Measurements from ENCODE around the gene AMELY. TPM values are rescaled to one million over a fixed set of nuclear protein-coding genes. Genes with fewer than 3 reads are reported as not detected.

Gene AMELY, protein sequence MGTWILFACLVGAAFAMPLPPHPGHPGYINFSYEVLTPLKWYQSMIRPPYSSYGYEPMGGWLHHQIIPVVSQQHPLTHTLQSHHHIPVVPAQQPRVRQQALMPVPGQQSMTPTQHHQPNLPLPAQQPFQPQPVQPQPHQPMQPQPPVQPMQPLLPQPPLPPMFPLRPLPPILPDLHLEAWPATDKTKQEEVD
- total RNA-seq (not detected), polyA plus RNA-seq (not detected)
- long read RNA-seq, donor 1, result 0 reads
- long read RNA-seq, donor 2, result 0 reads
- long read RNA-seq, donor 3, result 0 reads
- long read RNA-seq, donor 4, result 0 reads
- long read RNA-seq, donor 5, result 0 reads

DNA sequence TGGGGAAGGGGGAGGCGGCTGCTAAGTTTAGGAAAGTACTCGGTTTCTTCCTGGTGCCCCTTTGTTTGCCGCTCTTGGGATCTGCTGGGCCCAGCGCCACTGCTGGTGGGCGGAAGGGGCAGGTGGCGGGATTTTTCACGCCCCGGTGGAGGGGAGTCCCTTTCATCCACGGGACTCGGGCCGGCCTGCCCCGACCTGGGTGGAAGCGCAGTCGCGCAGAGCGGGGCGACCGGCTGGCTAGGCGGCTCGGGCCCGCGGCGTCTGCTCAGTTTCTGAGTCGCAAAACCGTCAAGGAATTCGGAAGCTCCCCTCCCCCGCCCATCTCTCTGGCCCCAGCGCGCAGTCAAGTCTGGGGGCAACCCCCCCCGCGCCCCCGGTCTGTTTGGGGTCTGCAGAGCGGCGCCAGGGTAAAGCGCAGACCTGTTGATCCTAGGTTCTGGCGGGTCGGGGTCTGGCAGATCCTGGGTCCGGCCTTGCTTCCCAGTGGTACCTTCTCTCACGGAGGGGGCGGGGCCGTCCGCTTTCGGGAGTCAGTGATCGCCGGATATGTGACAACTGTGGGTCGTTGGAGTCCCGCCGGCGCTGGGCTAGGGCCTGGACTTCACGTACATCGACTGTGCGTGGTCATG is at the start of gene AMELY:
TSS of gene AMELY (minus strand) at position 500 of the 629 bp plus-strand sequence. CDS start 39,144 bp downstream, outside the sequence.
- no peaks in the 10 kb centered on the region for H3K27me3 ChIP-seq (ENCODE audit: control insufficient read depth in 3 of 3, insufficient read depth in 3 of 3, low read length in 2 of 3)
- H3K36me3 ChIP-seq (ENCODE audit: control insufficient read depth in 4 of 4, insufficient read depth in 4 of 4, low read length in 4 of 4), result no peaks in the 10 kb centered on the region
- no peak within 1 kb of the TSS for H3K9ac ChIP-seq (ENCODE audit: insufficient read depth in 1 of 2, low read length in 2 of 2)
- TF ChIP-seq, protein P1, sequence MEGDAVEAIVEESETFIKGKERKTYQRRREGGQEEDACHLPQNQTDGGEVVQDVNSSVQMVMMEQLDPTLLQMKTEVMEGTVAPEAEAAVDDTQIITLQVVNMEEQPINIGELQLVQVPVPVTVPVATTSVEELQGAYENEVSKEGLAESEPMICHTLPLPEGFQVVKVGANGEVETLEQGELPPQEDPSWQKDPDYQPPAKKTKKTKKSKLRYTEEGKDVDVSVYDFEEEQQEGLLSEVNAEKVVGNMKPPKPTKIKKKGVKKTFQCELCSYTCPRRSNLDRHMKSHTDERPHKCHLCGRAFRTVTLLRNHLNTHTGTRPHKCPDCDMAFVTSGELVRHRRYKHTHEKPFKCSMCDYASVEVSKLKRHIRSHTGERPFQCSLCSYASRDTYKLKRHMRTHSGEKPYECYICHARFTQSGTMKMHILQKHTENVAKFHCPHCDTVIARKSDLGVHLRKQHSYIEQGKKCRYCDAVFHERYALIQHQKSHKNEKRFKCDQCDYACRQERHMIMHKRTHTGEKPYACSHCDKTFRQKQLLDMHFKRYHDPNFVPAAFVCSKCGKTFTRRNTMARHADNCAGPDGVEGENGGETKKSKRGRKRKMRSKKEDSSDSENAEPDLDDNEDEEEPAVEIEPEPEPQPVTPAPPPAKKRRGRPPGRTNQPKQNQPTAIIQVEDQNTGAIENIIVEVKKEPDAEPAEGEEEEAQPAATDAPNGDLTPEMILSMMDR (IDR thresholded peaks at IDR 0.05; ENCODE audit: control extremely low read depth, extremely low read depth), result no peak
- no peak within 1 kb of the TSS for H3K4me3 ChIP-seq
- DNase-seq (peak in 1 of 3 donors; percentile 8), ATAC-seq (ENCODE audit: insufficient read depth, low FRiP score) (no peak)
- H3K27ac ChIP-seq (ENCODE audit: low read depth in 1 of 2, low read length in 1 of 2), result no peak within 1 kb of the TSS
- H3K9me3 ChIP-seq (ENCODE audit: control insufficient read depth in 4 of 4, insufficient read depth in 3 of 4, low read length in 3 of 4), result no peaks in the 10 kb centered on the region
- 2% methylated on average over 25 of the region's 52 CpGs; no CpG with 5 or more reads in 1 of the 2 donors for WGBS, 2 donors
- H3K4me1 ChIP-seq (ENCODE audit: control insufficient read depth in 5 of 5, insufficient read depth in 5 of 5, low read length in 5 of 5), result no peaks in the 10 kb centered on the region

DNA sequence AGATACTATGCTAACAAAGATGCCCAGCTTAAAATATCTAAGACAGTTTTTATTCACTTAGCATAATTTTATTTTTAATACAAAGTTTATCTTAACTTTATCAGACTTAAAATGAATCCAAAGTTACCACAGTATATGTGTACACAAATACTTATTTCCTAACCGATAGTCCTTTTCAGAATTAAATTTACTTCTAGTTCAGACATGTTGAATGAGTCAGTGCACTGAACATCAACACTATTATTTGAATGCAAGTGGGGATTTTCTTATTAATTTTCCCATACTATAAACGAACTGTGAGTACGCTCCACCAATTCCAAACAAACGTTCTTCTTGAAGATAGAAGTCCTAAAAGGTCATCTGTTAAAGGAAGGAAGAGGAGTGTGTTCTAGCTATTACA is 38.4 kb upstream of the AMELY start:
- no peaks in the 10 kb centered on the region for H3K4me1 ChIP-seq (ENCODE audit: control insufficient read depth in 5 of 5, insufficient read depth in 5 of 5, low read length in 5 of 5)
- ATAC-seq (ENCODE audit: insufficient read depth, low FRiP score), result no peak
- H3K27ac ChIP-seq (ENCODE audit: low read depth in 1 of 2, low read length in 1 of 2), result no peak overlapping the region
- H3K4me3 ChIP-seq, result no peak overlapping the region
- H3K36me3 ChIP-seq (ENCODE audit: control insufficient read depth in 4 of 4, insufficient read depth in 4 of 4, low read length in 4 of 4), result no peaks in the 10 kb centered on the region
- no peaks in the 10 kb centered on the region for H3K9me3 ChIP-seq (ENCODE audit: control insufficient read depth in 4 of 4, insufficient read depth in 3 of 4, low read length in 3 of 4)
- WGBS, 2 donors, result 73% methylated on average over 4 of the region's 4 CpGs; no CpG with 5 or more reads in 1 of the 2 donors
- H3K27me3 ChIP-seq (ENCODE audit: control insufficient read depth in 3 of 3, insufficient read depth in 3 of 3, low read length in 2 of 3), result no peaks in the 10 kb centered on the region
- H3K9ac ChIP-seq (ENCODE audit: insufficient read depth in 1 of 2, low read length in 2 of 2), result no peak overlapping the region
- DNase-seq, result no peak
- TF ChIP-seq, protein P1 (IDR thresholded peaks at IDR 0.05; ENCODE audit: control extremely low read depth, extremely low read depth), result no peak

DNA sequence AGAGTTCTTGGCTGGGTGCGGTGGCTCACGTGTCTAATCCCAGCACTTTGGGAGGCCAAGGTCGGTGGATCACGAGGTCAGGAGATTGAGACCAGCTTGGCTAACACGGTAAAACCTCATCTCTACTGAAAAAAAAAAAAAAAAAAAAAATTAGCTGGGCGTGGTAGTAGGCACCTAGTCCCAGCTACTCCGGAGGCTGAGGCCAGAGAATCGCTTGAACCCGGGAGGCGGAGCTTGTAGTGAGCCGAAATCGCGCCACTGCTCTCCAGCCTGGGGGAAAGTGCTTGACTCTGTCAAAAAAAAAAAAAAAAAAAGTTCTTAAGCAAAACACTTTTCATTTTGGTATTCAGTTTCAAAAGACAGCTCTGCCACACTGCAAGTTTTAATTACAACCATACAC is 36.8 kb upstream of the AMELY start:
- no peak overlapping the region for H3K9ac ChIP-seq (ENCODE audit: insufficient read depth in 1 of 2, low read length in 2 of 2)
- DNase-seq, result no peak
- H3K4me1 ChIP-seq (ENCODE audit: control insufficient read depth in 5 of 5, insufficient read depth in 5 of 5, low read length in 5 of 5), result no peaks in the 10 kb centered on the region
- no peaks in the 10 kb centered on the region for H3K9me3 ChIP-seq (ENCODE audit: control insufficient read depth in 4 of 4, insufficient read depth in 3 of 4, low read length in 3 of 4)
- no peak for ATAC-seq (ENCODE audit: insufficient read depth, low FRiP score)
- 74% methylated on average over 12 of the region's 13 CpGs; no CpG with 5 or more reads in 1 of the 2 donors for WGBS, 2 donors
- H3K4me3 ChIP-seq, result no peak overlapping the region
- TF ChIP-seq, protein P1 (IDR thresholded peaks at IDR 0.05; ENCODE audit: control extremely low read depth, extremely low read depth), result no peak
- no peaks in the 10 kb centered on the region for H3K36me3 ChIP-seq (ENCODE audit: control insufficient read depth in 4 of 4, insufficient read depth in 4 of 4, low read length in 4 of 4)
- no peak overlapping the region for H3K27ac ChIP-seq (ENCODE audit: low read depth in 1 of 2, low read length in 1 of 2)
- no peaks in the 10 kb centered on the region for H3K27me3 ChIP-seq (ENCODE audit: control insufficient read depth in 3 of 3, insufficient read depth in 3 of 3, low read length in 2 of 3)

Data from lung (tissue), 16 donors.